GM10266 (cell line): ENCODE measurements around the gene PDZK1IP1.

Experiments used
- DNase-seq: peaks from one replicate; pipeline ENCODE4 v3.0.0; 2012; ENCODE audit errors: extremely low spot score
- CTCF ChIP-seq: IDR thresholded peaks from 2 replicates; pipeline ENCODE4 v1.5.1; 2012; ENCODE audit warnings: mild to moderate bottlenecking, low read depth; ENCODE audit not compliant: control insufficient read depth, insufficient read depth; ENCODE audit errors: missing control alignments

PDZK1IP1 gene

GRCh38 chr1:47222476-47222875 is 32.6 kb upstream of the PDZK1IP1 start:
- DNase-seq: no peak
- TF ChIP-seq CTCF: no peak

GRCh38 chr1:47219590-47220220 is 29.9 kb upstream of the PDZK1IP1 start:
- TF ChIP-seq CTCF: no peak
- DNase-seq: no peak

GRCh38 chr1:47219001-47219400 is 29.2 kb upstream of the PDZK1IP1 start:
- TF ChIP-seq CTCF: no peak
- no peak for DNase-seq

GRCh38 chr1:47216278-47217059 is 26.6 kb upstream of the PDZK1IP1 start:
- DNase-seq: no peak

GRCh38 chr1:47215713-47216112 is 25.9 kb upstream of the PDZK1IP1 start:
- TF ChIP-seq CTCF: no peak
- DNase-seq: no peak

More at GRCh38 chr1:47216278-47217059, 26.6 kb upstream of the PDZK1IP1 start:
- no peak for TF ChIP-seq CTCF

- DNase-seq: no peak
- no peak for TF ChIP-seq CTCF
These were observed 24.7 kb upstream of the PDZK1IP1 start for GRCh38 chr1:47214549-47214948.

GRCh38 chr1:47213230-47213963 is 23.6 kb upstream of the PDZK1IP1 start:
- TF ChIP-seq CTCF: no peak

More at GRCh38 chr1:47213230-47213963, 23.6 kb upstream of the PDZK1IP1 start:
- DNase-seq: no peak
